Measurements from ENCODE around the gene ADGRV1.
A peak's percentile ranks its signal among the peaks of the same experiment; 100 is the strongest.
"Not testable (repeated sequence)": the region's sequence is repeated elsewhere in the genome, so short reads cannot be mapped to it uniquely, and the experiment has no call there.

The ADGRV1 gene

DNA sequence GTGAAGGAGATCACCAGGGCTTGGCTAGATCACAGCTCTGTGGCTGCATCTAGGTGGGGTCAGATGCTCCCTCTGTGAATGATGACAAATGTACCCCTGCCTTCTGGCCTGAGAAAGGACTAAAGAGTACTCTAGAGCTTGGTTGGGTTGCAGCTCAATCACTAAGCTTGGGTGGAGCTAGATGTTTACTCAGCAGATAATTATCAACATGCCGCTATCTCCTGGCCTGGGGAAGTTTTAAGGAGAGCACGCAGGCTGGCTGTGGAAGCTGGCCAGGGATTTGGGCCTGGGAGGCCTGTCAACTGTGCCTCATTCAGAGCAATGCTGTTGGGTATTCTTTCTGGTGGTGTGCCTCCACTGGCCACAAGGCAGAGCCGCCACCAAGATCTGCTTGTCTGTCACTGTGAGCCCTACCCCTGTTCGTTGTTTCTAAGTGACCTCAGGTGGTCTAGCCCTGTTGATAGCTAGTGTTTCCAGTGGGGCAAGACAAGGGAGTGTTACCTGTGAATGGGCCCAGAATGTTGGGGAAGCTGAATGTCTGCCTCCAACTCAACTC, 181.7 kb downstream of the ADGRV1 start:
- no peak for DNase-seq (ENCODE audit: low read depth, low spot score)

DNA sequence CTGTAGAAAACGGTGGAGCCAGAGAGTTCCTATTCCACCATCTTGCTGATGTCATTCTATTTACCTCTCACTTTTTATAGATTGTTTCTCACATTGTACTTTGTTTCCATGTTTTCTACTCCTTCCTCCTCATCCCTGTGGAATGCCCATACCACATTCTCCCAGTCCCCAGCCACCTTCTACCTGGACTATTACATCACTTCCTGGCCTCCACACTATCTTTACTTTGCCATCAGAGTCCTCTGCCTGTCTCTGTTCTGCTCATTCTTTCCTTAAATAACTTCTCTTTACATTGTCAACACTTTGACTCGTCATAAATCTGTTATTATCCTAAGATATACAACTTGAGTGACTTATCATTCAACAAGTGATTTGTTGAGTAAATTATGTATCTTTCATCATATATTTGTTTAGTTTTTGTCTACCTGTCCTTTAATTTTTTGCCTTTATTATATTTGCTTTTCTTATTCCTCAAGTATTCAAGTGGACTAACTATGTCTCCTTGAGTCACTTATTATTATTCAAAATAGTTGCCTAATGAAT, 182.5 kb downstream of the ADGRV1 start:
- DNase-seq (ENCODE audit: low read depth, low spot score) = no peak

DNA sequence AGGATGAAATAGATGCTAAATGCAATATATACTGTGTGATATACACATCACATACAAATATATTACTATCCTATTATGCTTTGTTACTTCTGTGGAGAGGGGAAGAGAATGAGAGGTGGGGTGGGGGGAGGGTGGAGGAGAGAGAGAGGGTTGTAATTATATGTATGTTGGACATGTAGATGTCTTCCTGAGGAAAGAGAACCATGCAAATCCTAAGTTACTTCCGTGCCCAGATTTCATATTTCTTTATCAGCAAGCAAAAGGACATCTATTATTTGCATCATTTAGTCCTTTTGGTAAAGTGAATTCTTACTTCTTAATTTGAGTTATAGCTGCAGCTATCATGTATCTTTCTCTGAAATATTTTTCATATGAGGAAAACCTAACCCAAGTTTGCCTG, 187.5 kb downstream of the ADGRV1 start:
- DNase-seq (ENCODE audit: low read depth, low spot score) = no peak

DNA sequence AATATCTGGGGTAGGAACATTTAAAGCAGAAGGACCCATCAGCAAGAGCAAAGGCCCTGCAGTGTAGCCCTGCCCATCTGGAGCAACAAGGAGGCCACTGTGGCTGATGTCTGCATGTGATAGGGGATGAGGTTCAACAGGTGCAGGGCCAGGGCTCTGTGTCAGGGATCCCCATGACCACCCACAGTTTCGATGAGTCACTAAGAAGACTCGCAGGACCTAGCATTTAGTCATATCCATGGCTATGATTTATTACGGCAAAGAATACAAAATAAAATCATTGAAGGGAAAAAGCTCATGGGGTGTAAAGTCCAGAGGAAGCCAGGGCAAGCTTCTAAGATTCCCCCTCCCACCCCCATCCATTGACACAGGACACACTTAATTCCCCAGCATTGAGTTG, 188.6 kb downstream of the ADGRV1 start:
- no peak for DNase-seq (ENCODE audit: low read depth, low spot score)

DNA sequence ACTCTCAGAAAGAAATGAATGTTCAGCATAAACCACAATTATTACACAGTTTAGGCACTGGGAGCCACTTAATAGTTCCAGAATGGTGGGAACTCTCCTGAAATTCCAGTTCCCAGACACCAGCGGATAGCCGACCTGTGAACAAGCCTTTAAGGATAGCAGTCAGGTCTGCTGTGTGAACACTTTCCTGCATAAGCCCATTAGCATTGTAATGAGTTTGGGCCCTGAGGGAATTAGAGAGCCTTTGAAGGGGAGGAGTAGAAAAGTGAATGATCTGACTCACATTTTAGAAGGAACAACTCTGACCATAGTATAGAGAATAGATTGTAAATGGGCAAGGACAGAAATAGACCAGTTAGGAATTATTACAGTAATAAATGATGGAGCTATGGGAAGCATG, 189.1 kb downstream of the ADGRV1 start:
- no peak for DNase-seq (ENCODE audit: low read depth, low spot score)

DNA sequence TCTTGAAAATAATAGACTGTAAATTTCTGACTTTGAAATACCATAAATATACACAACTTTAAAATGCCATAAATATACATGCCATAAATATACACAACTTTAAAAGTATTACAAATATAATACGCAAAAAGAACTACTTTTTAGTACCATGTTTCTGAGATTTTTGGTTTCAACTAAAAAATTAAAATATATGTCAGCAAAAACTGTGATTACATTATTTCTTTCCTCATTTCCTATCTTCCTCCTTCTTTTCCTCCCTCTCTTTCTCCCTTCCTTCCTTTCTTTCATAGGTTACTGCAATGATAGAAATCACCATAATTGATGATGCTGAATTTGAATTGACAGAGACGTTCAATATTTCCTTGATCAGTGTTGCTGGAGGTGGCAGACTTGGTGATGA, 200.5 kb downstream of the ADGRV1 start:
- no peak for DNase-seq (ENCODE audit: low read depth, low spot score)

DNA sequence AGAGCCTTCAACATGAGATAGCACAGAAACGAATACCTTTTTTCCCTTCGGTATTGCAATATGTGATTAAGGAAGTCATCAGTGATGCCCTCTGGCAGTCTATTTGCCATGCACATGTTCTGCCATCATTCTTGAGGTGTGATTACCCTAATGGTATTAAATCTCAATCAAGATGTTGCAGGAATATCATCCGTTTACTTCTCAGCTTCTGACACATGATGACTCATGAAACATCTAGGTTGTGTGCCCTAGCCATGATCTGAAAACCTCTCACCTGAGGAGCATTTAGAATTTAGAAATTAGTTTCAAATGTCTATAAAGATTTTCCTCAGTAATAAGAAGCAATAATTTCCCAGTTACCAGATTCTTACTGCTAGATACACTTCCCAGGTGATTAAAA, 209.1 kb downstream of the ADGRV1 start:
- DNase-seq (ENCODE audit: low read depth, low spot score) = no peak

DNA sequence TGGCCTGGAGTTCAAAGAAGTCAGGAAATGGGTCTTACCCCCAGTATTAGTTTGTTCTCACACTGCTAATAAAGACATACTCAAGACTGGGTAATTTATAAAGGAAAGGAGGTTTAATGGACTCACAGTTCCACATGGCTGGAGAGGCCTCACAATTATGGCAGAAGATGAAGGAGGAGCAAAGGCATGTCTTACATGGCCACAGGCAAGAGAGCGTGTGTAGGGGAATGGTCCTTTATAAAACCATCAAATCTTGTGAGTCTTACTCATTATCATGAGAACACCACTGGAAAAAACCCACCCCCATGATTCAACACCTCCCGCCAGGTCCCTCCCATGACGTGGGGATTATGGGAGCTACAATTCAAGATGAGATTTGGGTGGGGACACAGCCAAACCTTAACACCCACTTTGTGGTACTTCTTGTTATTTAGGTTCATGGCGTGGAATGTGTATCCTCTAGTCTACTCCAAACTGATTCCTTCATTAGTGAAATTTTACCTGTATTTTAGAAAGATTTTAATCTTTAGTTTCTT, 211.5 kb downstream of the ADGRV1 start:
- not testable (repeated sequence) for DNase-seq (ENCODE audit: low read depth, low spot score)

DNA sequence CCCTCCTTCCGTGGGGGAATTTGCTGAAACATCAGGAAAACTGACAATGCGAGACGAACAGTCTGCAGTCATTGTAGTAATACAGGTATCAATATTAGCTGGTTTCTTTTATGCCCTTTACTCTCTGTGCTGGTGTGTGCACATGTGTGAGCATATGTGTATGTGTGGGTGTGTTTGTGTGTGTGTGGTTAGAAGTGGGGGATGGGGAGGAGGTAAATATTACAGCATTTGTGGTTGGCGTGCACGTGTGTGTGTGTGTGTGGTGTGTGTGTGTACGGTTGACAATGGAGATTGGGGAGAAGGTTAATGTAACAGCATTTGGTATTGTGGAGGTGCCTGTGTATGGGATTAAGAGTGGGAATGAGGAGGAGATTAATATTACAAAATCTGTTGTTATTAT, 219.4 kb downstream of the ADGRV1 start:
- DNase-seq (ENCODE audit: low read depth, low spot score) = no peak

DNA sequence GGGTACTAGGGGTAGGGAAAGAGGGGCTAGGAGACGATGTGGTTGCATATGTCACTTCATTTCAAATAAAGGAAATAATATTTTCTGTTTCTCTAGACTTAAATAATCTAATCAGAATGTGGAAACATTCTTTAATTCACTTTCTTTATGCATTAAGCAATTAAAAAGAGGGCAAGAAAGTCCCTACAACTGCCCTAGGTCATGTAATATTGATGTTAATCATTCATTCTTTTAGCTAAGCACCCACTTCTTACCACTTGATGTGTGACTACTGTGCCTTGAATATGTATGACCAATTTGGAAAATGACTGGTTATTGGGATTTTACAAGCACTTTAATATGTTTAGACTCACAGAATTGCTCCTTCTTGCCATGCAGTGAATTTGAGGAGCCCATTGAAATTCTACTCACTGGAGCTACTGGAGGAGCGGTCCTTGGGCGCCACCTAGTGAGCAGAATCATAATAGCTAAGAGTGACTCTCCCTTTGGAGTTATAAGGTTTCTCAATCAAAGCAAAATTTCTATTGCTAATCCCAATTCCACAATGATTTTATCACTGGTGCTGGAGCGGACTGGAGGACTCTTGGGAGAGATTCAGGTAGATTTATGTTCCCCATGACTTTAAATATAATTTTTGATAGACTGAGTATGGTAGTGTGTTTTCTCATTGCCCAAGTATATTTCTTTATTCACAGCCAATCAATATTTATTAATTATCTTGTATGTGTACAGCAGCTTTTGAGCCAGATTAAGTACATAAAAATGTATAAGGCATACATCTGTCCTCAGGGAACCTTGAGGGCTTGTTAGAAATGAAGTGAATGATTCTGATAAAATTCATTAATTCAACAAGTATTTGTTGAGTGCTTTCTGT, 225.1 kb downstream of the ADGRV1 start:
- DNase-seq (ENCODE audit: low read depth, low spot score) = peak; percentile 37

DNA sequence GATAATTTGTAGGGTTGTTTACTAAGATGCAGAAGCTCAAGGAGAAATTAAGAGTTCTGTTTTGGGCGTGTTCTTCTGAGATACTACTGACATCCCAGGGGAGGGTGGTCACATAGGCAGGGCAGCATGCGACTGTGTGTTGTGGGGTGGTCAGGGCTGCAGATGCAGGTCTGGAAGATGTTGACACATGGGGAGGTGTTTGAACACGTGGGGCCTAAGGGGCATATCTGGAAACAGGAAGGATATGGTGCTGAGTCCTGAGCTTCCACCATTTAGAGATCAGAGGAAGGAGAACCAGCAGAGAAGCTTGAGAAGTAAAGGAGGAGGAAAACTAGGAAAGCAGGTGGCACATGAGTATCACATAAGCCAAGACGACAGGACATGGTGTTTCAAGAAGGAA, 228.2 kb downstream of the ADGRV1 start:
- DNase-seq (ENCODE audit: low read depth, low spot score) = no peak

DNA sequence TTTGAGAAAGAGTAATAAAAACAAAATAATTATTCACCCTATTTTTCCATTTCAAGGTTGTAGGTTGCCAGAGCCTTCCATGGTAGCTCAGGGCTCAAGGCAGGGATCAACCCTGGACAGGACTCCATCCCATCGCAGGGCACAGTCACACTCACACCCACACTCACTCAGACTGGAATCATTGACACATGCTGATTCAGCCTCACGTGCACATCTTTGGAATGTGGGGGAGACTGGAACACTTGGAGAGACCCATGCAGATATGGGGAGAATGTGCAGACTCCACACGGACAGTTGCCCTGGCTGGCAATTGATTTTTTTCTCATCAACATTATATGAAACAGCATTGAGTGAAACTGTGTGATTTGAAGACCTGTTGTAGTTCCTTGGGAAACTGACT, 234.1 kb downstream of the ADGRV1 start:
- DNase-seq (ENCODE audit: low read depth, low spot score) = no peak

DNA sequence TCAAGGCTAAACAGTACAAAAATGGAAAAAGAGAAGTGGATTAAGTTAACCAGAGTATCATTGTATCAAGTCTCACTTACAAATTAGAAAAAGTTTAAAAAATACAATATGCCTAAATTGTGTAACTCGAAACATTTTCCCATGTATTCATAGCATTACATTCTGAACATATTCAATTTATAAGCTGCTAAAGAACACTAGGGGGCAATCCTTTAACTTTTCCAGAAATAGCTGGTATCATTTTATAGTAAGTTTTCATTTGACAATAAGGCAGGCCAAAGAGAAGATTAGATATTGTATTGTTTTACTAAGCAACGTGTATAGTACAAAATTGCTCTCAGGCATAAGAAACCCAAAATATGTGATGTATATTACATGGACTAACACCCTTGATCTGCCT, 234.6 kb downstream of the ADGRV1 start:
- DNase-seq (ENCODE audit: low read depth, low spot score) = no peak

DNA sequence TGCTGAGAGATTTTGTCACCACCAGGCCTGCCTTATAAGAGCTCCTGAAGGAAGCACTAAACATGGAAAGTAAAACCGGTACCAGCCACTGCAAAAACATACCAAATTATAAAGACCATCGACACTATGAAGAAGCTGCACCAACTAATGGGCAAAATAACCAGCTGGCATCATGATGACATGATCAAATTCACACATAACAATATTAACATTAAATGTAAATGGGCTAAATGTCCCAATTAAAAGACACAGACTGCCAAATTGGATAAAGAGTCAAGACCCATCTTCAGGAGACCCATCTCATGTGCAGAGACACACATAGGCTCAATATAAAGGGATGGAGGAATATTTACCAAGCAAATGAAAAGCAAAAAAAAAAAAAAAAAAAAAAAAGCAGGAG, 238.3 kb downstream of the ADGRV1 start:
- not testable (repeated sequence) for DNase-seq (ENCODE audit: low read depth, low spot score)

DNA sequence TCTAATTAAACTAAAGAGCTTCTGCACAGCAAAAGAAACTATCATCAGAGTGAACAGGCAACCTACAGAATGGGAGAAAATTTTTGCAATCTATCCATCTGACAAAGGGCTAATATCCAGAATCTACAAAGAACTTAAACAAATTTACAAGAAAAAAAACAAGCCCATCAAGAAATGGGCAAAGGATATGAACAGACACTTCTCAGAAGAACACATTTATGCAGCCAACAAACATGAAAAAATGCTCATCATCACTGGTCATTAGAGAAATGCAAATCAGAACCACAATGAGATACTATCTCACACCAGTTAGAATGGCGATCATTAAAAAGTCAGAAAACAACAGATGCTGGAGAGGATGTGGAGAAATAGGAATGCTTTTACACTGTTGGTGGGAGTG, 241.5 kb downstream of the ADGRV1 start:
- not testable (repeated sequence) for DNase-seq (ENCODE audit: low read depth, low spot score)

DNA sequence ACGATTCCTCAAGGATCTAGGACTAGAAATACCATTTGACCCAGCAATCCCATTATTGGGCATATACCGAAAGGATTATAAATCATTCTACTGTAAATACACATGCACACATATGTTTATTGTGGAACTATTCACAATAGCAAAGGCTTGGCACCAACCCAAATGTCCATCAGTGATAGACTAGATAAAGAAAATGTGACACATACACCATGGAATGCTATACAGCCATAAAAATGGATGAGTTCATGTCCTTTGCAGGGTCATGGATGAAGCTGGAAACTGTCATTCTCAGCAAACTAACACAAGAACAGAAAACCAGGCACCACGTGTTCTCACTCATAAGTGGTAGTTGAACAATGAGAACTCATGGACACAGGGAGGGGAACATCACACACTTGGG, 241.9 kb downstream of the ADGRV1 start:
- DNase-seq (ENCODE audit: low read depth, low spot score) = not testable (repeated sequence)

DNA sequence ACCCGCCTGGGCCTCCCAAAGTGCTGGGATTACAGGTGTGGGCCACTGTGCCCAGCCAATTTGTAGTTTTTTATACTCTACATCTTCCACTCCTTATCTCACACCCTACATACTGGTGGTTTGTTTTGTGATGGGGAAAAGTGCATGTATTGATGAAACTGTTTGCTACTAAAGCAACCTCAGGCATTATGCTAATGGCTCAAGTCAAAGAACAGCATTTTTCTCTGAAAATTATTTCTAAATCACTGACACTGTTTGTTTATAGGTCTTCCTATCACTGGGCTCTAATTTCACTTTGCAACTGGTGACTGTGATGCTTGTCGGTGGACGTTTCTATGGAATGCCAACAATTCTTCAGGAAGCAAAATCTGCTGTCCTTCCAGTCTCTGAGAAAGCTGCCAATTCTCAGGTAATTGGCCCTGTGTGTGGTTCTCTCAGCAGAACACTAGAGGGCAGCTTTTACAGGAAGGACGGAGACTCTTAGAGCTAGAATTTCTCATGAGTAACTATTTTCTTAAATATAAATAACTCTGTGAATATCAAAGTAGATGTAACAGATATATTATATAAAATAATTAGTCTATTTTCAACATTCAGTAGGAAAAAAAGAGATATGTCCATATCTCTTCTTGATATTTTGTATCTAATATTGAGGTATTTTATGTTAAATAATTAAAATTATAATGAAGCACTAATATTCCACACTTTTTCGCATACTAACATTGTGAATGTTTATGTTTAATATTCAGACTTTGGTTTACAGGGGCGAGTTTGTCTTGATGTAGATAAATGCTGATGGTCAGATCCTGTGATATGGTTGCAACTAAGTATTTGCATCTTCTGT, 244.1 kb downstream of the ADGRV1 start:
- DNase-seq (ENCODE audit: low read depth, low spot score) = no peak

DNA sequence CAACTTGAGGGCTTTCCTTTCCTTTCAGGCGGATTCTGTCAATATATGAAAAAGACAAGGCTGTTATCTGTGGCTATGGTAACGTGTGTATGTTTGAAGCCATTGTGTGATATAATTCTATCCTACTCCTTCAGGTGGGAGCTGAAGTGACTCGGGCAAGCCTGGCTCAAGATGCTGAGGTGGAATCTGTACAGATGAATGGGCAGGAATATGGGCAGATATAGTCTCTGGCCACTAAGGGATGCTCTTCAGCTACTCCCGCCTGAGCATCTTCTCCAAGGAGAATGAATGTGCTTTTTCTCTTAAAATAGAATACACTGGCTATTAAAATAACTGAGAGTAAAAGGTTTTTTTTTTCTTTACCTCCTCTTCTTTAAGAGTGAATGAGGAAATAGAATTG, 244.8 kb downstream of the ADGRV1 start:
- no peak for DNase-seq (ENCODE audit: low read depth, low spot score)

DNA sequence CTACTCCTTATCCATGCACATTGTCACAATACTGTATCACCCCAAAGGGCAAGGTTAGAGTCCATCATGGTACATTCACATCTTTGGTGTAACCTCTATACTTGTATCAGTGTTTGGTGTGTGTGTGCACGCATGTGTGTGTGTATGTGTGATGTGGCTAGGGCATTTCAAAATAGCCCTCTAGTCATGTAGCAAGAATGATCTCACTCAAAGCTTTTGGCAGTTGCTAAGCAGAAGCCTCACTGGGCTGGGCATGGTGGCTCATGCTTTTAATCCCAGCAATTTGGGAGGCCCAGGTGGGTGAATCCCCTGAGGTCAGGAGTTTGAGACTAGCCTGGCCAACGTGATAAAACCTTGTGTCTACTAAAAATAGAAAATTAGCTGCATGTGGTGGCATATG, 245.3 kb downstream of the ADGRV1 start:
- no peak for DNase-seq (ENCODE audit: low read depth, low spot score)

DNA sequence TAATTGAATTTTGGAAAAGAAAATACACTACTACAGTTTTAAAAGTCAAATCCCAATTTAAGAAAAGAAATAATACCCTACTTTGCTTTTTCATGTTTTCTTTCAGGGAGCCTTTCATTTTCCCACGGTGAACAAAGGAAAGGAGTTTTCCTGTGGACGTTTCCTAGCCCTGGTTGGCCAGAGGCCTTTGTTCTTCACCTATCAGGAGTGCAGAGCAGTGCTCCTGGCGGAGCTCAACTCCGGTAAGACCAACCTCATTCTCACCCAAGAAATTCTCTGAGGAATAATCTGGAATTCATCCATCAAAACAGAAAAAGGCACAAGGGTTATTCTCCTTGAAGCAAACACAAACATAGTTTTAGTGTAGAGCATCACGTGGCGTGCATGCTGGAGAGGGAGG, 248.9 kb downstream of the ADGRV1 start:
- no peak for DNase-seq (ENCODE audit: low read depth, low spot score)

DNA sequence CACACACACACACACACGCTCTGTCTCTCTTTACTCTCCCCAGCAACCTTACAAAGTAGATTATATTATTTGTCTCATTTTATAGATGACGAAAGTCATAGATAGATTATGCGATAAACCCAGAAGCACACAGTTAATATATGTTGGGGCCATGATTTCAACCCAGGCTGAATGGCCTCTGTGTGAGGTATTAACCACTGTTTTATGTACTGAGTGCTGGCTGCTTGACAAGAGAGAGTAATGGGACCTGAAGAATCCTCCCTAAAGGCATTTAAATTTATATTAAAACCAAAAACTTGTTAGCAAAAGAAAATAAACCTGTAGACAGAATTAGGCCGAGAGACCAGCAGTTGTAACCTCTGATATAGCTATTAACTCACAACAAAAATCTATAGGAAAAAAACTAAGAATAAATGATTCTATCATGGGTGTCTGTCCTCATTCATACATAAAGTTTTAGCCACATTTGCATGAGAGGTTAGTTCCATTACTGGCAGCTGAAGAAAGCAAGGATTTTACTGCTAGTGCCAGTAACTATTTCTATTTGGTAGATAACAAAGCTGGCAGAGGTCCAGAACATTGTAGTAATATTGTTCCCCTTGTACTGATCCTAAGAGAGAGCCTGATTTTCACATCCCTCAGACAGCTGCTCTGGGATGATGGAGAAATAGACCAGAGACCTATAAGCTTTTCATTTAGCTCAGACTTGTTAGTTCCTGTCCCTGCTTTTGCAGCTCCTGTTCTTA, 250.9 kb downstream of the ADGRV1 start:
- DNase-seq (ENCODE audit: low read depth, low spot score) = no peak

Data from activated naive CD8-positive, alpha-beta T cell treated with anti-CD3 and anti-CD28 coated beads, Interleukin-2, amount 50 U/mL, for 16 hours (primary cell).